Natural killer cell treated with Interleukin-12 subunit alpha and Interleukin-12 subunit beta and Interleukin-15 and Interleukin-18, amount 100 ng/mL, for 72 hours (primary cell): Measurements from ENCODE around the gene CCDC39. TPM values are rescaled to one million over a fixed set of nuclear protein-coding genes. Genes with fewer than 3 reads are reported as not detected.
"Not testable (repeated sequence)": the region's sequence is repeated elsewhere in the genome, so short reads cannot be mapped to it uniquely, and the experiment has no call there.

Experiments
- ATAC-seq, 2 donors: fragments of 150-1000 bp; cut with Tn5 transposase in 1 of 2; sonication (Bioruptor Pico), chemical (Tn5 transposase) in 1 of 2; 2 replicates each; pipeline ENCODE4 v1.10.0; 2021
- DNase-seq: peaks from one replicate; pipeline ENCODE4 v3.0.0; 2022; ENCODE audit warnings: low spot score
- H3K27ac Mint-ChIP-seq, 2 donors: 1 replicate in 1 of 2; 2 replicates in 1 of 2; pipeline ENCODE4 v1.8.0; 2022; ENCODE audit warnings: mixed read lengths in 2 of 2, mild to moderate bottlenecking in 1 of 2, moderate library complexity in 1 of 2
- H3K27me3 Mint-ChIP-seq, 2 donors: 1 replicate in 1 of 2; 2 replicates in 1 of 2; pipeline ENCODE4 v1.8.0; 2022; ENCODE audit warnings: mixed read lengths in 2 of 2
- H3K36me3 Mint-ChIP-seq: one replicate; pipeline ENCODE4 v1.8.0; 2022; ENCODE audit warnings: mixed read lengths
- H3K4me1 Mint-ChIP-seq, 2 donors: 1 replicate in 1 of 2; 2 replicates in 1 of 2; pipeline ENCODE4 v1.8.0; 2022; ENCODE audit warnings: low read depth in 2 of 2, mixed read lengths in 2 of 2, mild to moderate bottlenecking in 1 of 2
- H3K4me3 Mint-ChIP-seq: one replicate; pipeline ENCODE4 v1.8.0; 2022; ENCODE audit warnings: mixed read lengths
- H3K9me3 Mint-ChIP-seq: 2 replicates; pipeline ENCODE4 v1.8.0; 2022; ENCODE audit warnings: mixed read lengths
- total RNA-seq, 2 donors: library from RNA; stranded (reverse); gene quantifications; one replicate each; pipeline ENCODE4 v1.2.3, GENCODE V29; 2022

CCDC39 gene
- total RNA-seq, 2 donors from 2014 or later, result not detected

- Mint-ChIP-seq H3K36me3 (peaks cover 4% of the 10 kb centered on the region), H3K4me1 (no peaks in the 10 kb centered on the region), H3K27me3 (peaks cover 0 to 8% of the 10 kb centered on the region in 2 donors), H3K27ac (no peak overlapping the region), H3K4me3 (no peak overlapping the region), H3K9me3 (no peaks in the 10 kb centered on the region)
- ATAC-seq (no peak), DNase-seq (no peak)
These were observed 17.8 kb downstream of the CCDC39 start for GRCh38 chr3:180661444-180661843.

GRCh38 chr3:180657094-180657493 lies 22.2 kb downstream of the CCDC39 start:
- Mint-ChIP-seq H3K27me3 (peaks cover 4 to 24% of the 10 kb centered on the region in 2 donors), H3K4me1 (no peaks in the 10 kb centered on the region), H3K4me3 (no peak overlapping the region), H3K36me3 (no peaks in the 10 kb centered on the region), H3K9me3 (no peaks in the 10 kb centered on the region), H3K27ac (no peak overlapping the region)
- DNase-seq, result no peak
- no peak for ATAC-seq

- Mint-ChIP-seq H3K36me3 (no peaks in the 10 kb centered on the region), H3K4me3 (no peak overlapping the region), H3K9me3 (no peaks in the 10 kb centered on the region), H3K4me1 (no peaks in the 10 kb centered on the region), H3K27me3 (peaks cover 4 to 24% of the 10 kb centered on the region in 2 donors), H3K27ac (no peak overlapping the region)
- DNase-seq (no peak), ATAC-seq (no peak)
These were observed 22.9 kb downstream of the CCDC39 start for GRCh38 chr3:180656406-180656805.

- Mint-ChIP-seq H3K4me3 (no peak overlapping the region), H3K27me3 (peaks cover 4 to 45% of the 10 kb centered on the region in 2 donors), H3K27ac (no peak overlapping the region), H3K9me3 (no peaks in the 10 kb centered on the region), H3K36me3 (no peaks in the 10 kb centered on the region), H3K4me1 (no peaks in the 10 kb centered on the region)
- ATAC-seq (no peak), DNase-seq (no peak)
These were observed 33.0 kb downstream of the CCDC39 start for GRCh38 chr3:180646187-180646790.

GRCh38 chr3:180640987-180641386 lies 38.3 kb downstream of the CCDC39 start:
- H3K36me3 Mint-ChIP-seq, result no peaks in the 10 kb centered on the region
- DNase-seq (no peak), ATAC-seq (no peak)
- H3K4me1 Mint-ChIP-seq, result no peaks in the 10 kb centered on the region
- peaks cover 12 to 47% of the 10 kb centered on the region in 2 donors for H3K27me3 Mint-ChIP-seq
- no peak overlapping the region for H3K4me3 Mint-ChIP-seq
- no peak overlapping the region for H3K27ac Mint-ChIP-seq
- no peaks in the 10 kb centered on the region for H3K9me3 Mint-ChIP-seq

GRCh38 chr3:180633722-180634121 lies 45.6 kb downstream of the CCDC39 start:
- Mint-ChIP-seq H3K27me3 (peaks cover 14 to 51% of the 10 kb centered on the region in 2 donors), H3K4me3 (no peak overlapping the region)
- ATAC-seq, result no peak

GRCh38 chr3:180631317-180631716 lies 48.0 kb downstream of the CCDC39 start:
- Mint-ChIP-seq H3K27me3 (peaks cover 14 to 35% of the 10 kb centered on the region in 2 donors), H3K4me3 (no peak overlapping the region), H3K27ac (no peak overlapping the region), H3K9me3 (no peaks in the 10 kb centered on the region), H3K4me1 (peaks cover 0 to 6% of the 10 kb centered on the region in 2 donors), H3K36me3 (no peaks in the 10 kb centered on the region)
- no peak for DNase-seq
- ATAC-seq, result no peak

More at GRCh38 chr3:180633722-180634121, 45.6 kb downstream of the CCDC39 start:
- H3K9me3 Mint-ChIP-seq, result no peaks in the 10 kb centered on the region
- no peak overlapping the region for H3K27ac Mint-ChIP-seq
- no peaks in the 10 kb centered on the region for H3K36me3 Mint-ChIP-seq
- H3K4me1 Mint-ChIP-seq, result peaks cover 0 to 6% of the 10 kb centered on the region in 2 donors
- DNase-seq, result no peak

GRCh38 chr3:180630371-180630770 lies 48.9 kb downstream of the CCDC39 start:
- no peak overlapping the region for H3K27ac Mint-ChIP-seq
- peaks cover 9 to 26% of the 10 kb centered on the region in 2 donors for H3K27me3 Mint-ChIP-seq
- H3K4me1 Mint-ChIP-seq, result peaks cover 3 to 6% of the 10 kb centered on the region in 2 donors
- DNase-seq (no peak), ATAC-seq (peak in 1 of 2 donors; percentile 43)
- no peak overlapping the region for H3K4me3 Mint-ChIP-seq
- H3K9me3 Mint-ChIP-seq, result no peaks in the 10 kb centered on the region
- H3K36me3 Mint-ChIP-seq, result peaks cover 3% of the 10 kb centered on the region

- ATAC-seq, result no peak
- peaks cover 18% of the 10 kb centered on the region in 2 donors for H3K4me1 Mint-ChIP-seq
- H3K27ac Mint-ChIP-seq, result no peak overlapping the region
- no peak for DNase-seq
- H3K36me3 Mint-ChIP-seq, result peaks cover 18% of the 10 kb centered on the region
- H3K27me3 Mint-ChIP-seq, result no peaks in the 10 kb centered on the region
- no peak overlapping the region for H3K4me3 Mint-ChIP-seq
- peaks cover 6% of the 10 kb centered on the region for H3K9me3 Mint-ChIP-seq
These were observed 52.4 kb downstream of the CCDC39 start for GRCh38 chr3:180626844-180627243.

- Mint-ChIP-seq H3K27ac (peak overlapping the region in 1 of 2 donors; percentile 15), H3K4me1 (peaks cover 12 to 18% of the 10 kb centered on the region in 2 donors), H3K9me3 (peaks cover 6% of the 10 kb centered on the region), H3K27me3 (no peaks in the 10 kb centered on the region), H3K36me3 (peaks cover 22% of the 10 kb centered on the region), H3K4me3 (no peak overlapping the region)
- DNase-seq (no peak), ATAC-seq (no peak)
These were observed 54.6 kb downstream of the CCDC39 start for GRCh38 chr3:180624714-180625113.

- Mint-ChIP-seq H3K4me1 (peaks cover 9 to 11% of the 10 kb centered on the region in 2 donors), H3K9me3 (peaks cover 4% of the 10 kb centered on the region), H3K4me3 (no peak overlapping the region), H3K27ac (no peak overlapping the region), H3K36me3 (peaks cover 13% of the 10 kb centered on the region), H3K27me3 (no peaks in the 10 kb centered on the region)
- ATAC-seq (no peak), DNase-seq (no peak)
These were observed 59.6 kb downstream of the CCDC39 start for GRCh38 chr3:180619723-180620122.

- not testable (repeated sequence) for DNase-seq, H3K27me3 Mint-ChIP-seq, H3K36me3 Mint-ChIP-seq, ATAC-seq, H3K4me3 Mint-ChIP-seq, H3K4me1 Mint-ChIP-seq, H3K27ac Mint-ChIP-seq, H3K9me3 Mint-ChIP-seq
These were observed 60.7 kb downstream of the CCDC39 start for GRCh38 chr3:180618563-180618962.

- no peak for ATAC-seq
- Mint-ChIP-seq H3K27me3 (no peaks in the 10 kb centered on the region), H3K9me3 (no peaks in the 10 kb centered on the region), H3K4me1 (no peaks in the 10 kb centered on the region), H3K4me3 (no peak overlapping the region), H3K27ac (no peak overlapping the region), H3K36me3 (peaks cover 12% of the 10 kb centered on the region)
- no peak for DNase-seq
These were observed 62.2 kb downstream of the CCDC39 start for GRCh38 chr3:180617049-180617448.

GRCh38 chr3:180615954-180616353 lies 63.3 kb downstream of the CCDC39 start:
- H3K27ac Mint-ChIP-seq, result no peak overlapping the region
- peaks cover 14% of the 10 kb centered on the region for H3K36me3 Mint-ChIP-seq
- ATAC-seq (no peak), DNase-seq (no peak)
- H3K4me1 Mint-ChIP-seq, result no peaks in the 10 kb centered on the region
- H3K9me3 Mint-ChIP-seq, result no peaks in the 10 kb centered on the region
- no peak overlapping the region for H3K4me3 Mint-ChIP-seq
- H3K27me3 Mint-ChIP-seq, result no peaks in the 10 kb centered on the region

- DNase-seq, result no peak
- peaks cover 31% of the 10 kb centered on the region for H3K36me3 Mint-ChIP-seq
- no peaks in the 10 kb centered on the region for H3K27me3 Mint-ChIP-seq
- H3K27ac Mint-ChIP-seq, result no peak overlapping the region
- H3K4me3 Mint-ChIP-seq, result no peak overlapping the region
- H3K9me3 Mint-ChIP-seq, result no peaks in the 10 kb centered on the region
- no peak for ATAC-seq
- H3K4me1 Mint-ChIP-seq, result peaks cover 3 to 4% of the 10 kb centered on the region in 2 donors
These were observed 66.9 kb downstream of the CCDC39 start for GRCh38 chr3:180612364-180612763.
